ENCODE measurements around the gene ACOT7.
"Not testable (repeated sequence)": the region's sequence is repeated elsewhere in the genome, so short reads cannot be mapped to it uniquely, and the experiment has no call there.

The ACOT7 gene

GRCh38 chr1:6307682-6308081 is 85.9 kb downstream of the ACOT7 start:
- not testable (repeated sequence) for DNase-seq

DNA sequence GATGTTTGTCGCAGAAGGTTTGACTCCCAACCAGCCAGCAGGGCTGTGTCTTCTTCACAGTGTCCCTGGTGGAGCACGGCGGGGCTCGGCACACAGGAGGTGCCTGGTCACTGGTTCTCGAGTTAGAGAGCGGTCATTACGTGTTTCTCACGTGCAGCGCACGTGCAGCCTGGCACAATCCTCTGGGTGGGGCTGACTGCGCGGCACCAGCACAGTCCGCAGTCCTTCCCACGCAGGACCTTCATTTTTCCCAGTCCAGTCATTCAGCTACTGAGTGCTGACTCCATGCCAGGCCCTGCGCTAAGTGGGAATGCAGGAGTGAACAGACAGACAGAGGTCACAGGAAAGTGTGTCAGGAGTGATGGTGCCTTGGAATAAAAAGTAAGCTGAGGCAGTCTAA is 86.5 kb downstream of the ACOT7 start:
- no peak for DNase-seq

- DNase-seq = no peak
These were observed 90.1 kb downstream of the ACOT7 start for GRCh38 chr1:6303397-6304012.

- no peak for DNase-seq
These were observed 91.0 kb downstream of the ACOT7 start for GRCh38 chr1:6302568-6302967.

DNA sequence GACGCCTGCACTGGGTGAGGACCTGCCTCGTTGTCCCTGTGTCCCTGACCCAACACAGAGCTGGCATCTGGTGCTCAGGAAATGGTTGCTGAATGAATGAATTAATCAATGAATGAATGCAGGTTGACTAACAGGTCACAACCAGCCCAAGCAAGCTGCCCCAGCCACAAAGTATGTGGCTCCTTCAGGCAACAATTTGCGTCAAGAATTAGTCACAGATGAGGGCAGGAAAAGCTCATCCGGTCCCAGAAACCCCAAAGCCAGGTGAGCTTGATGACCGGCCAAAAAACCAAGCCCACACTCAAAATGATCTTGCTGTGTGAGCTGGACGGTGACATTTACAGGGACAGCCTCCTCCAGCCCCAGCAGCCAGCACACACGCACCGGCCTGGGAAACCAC is 92.0 kb downstream of the ACOT7 start:
- no peak for DNase-seq

GRCh38 chr1:6300342-6301048 is 93.1 kb downstream of the ACOT7 start:
- no peak for DNase-seq

GRCh38 chr1:6299557-6300165 is 93.9 kb downstream of the ACOT7 start:
- DNase-seq = no peak

DNA sequence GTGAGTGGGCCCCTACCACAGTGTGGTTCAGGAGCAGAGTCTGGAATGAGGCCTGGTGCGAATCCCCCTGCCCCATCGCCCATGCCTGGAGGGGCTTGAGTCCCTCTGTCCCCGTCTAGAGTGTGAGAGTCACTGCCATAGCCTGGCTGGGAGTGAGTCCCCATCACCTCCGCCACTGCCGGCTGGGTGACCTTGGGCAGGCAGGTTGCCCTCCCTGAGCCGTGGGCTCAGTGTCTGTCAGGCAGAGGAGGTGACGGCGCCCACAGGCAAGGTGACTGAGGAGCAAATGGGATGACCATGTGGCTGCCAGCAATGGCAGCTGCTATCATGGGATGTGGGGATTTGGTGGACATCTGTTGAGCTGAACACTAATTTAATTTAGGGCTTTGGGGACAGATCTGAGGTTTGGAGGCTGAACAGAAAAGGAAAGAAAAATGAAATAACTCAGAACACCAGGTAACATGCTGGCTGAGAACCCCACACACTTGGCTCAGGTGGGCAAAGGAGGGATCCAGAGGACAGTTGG is 94.6 kb downstream of the ACOT7 start:
- DNase-seq = no peak

DNA sequence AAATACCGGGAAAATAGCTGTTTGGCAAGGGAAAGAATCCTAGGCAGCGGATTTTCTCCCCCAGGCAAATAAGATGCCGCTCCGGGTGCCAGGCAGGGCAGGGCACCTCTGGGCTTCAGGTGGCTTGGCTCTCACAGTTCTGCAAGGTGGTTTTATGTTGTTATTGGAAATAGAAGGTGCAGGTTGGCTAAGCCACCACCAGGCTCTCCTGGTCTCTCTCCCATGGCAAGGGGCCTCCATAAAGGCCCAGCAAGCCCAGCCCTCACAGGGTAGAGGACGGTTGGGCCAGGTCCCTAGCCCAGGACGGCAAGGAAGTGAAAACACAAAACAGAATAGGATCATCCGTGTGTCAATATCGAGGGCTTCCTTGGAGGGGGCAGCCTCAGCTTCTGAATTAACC is 95.0 kb downstream of the ACOT7 start:
- DNase-seq = no peak

- no peak for DNase-seq
These were observed 97.7 kb downstream of the ACOT7 start for GRCh38 chr1:6295910-6296309.

DNA sequence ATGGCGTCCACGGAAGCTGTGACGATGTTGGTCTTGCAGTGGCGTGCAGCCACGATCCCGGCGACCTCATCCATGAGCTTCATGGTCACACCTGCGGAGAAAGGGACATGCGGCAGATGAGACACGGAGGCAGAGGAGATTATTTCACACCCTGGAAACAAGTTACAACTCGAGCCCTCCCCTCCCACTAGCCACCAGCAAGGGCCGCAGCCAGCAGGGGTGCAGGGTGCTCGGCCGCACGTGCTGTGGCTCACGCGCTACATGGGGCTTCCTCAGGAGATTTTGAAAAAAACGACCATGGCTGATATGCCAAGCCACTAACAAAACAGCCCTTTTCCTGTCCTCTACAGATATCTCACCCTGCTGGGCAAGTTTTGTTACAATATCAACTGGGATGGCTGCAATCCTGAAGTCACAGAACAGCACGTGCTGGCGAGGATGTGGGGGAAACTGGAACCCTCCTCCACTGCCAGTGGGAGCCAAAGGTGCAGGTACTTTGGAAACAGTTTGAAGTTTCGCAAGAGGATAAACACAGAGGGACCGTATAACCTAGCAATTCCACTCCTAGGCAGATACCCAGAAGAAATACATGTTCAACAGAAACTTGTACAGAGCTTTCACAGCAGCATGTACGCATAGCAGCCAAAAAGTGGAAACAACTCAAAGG is 98.5 kb downstream of the ACOT7 start:
- DNase-seq = no peak

DNA sequence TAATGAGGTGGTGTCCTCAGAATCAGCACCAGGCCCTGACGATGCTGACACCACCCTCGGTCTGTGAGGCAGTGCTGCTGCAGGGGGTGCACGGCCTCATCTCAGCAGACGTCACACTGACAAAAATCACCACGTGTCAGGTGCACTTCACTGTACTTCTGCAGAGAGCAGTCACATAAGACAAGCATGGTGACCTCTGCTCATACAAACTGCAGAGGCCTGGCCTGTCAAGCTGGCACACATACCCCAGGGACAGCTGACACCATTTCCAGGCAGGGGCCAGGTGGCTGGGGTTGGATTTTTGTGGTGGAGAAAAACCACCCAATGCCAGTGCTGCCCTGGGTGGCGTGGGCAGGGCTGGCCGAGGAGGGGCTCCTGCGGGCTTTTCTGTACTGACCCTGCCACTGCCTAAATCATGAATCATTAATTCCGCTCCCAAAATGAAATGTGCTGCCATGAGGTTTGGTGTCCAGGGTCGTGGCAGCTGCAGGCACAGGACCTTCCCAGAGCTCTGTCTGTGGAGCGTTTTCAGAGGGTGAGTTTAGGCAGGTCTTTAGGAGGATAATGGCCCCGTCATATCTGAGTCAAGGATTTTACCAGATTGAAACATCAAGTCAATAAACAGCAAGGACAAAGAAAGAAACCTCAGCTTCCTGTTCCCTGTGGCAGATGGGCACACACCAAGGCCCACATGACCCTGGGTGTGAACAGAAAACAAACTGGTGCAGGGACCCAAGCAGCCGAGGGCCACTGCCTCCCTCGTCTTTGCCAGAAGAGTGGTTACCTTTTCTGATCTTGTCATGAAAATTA is 99.3 kb downstream of the ACOT7 start:
- DNase-seq = no peak

GRCh38 chr1:6292102-6292501 is 101.5 kb downstream of the ACOT7 start:
- DNase-seq = no peak

- DNase-seq = no peak
These were observed 104.9 kb downstream of the ACOT7 start for GRCh38 chr1:6288665-6289064.

- no peak for DNase-seq
These were observed 105.5 kb downstream of the ACOT7 start for GRCh38 chr1:6288026-6288425.

DNA sequence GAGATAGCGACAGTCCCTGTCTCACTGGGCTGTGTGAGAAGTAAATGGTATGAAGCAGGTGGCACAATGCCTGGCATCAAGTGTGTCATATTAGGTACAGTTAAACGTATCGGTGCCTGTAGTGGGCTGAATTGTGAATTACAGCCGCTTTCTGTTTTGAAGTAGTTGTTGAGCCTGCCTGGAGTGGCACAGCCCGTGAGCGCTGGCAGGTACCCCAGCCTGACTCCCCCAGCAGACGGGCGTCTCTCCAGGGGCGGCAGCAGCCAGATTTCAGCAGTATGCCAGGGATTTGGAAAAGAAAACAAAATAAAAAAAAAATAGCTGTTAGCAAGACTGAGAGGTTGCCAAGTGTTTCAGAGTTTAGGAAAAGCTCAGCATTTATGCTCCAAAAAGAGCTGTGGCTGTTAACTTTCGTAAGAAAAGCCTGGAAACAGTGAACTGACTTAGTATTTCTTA is 106.1 kb downstream of the ACOT7 start:
- DNase-seq = no peak

GRCh38 chr1:6287029-6287428 is 106.5 kb downstream of the ACOT7 start:
- DNase-seq = no peak

- no peak for DNase-seq
These were observed 107.3 kb downstream of the ACOT7 start for GRCh38 chr1:6286266-6286665.

GRCh38 chr1:6285336-6285735 is 108.2 kb downstream of the ACOT7 start:
- DNase-seq = no peak

DNA sequence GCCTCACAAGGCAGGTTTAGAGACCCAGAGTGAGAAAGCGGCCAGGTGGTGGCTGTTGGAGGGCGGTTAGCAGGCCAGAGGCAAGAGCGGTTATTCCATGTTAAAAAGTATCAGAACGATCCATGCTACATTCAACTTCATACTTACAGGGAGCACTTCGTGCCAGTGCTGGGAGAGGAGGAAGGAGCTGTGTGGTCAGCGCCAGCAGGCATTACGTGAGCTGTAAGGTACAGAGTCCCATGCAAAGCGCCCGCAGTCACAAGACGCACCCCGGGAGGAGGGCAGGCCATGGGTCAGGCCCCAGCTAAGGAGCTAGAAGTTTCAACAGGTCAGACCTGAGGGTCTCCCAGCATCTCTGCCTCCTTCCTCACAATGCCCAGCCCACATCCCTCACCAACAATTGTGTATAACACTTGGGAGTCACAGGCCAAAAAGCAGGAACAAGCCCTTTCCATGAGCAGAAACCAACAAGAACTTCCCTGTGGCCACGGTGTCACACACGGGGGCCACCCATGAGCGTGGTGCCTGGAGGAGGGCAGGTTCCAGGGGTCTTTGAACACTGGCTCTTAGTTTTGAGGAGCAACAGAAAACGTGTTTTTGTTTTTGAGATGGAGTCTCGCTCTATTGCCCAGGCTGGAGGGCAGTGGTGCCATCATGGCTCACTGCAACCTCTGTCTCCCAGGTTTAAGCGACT is 110.8 kb downstream of the ACOT7 start:
- DNase-seq = no peak

GRCh38 chr1:6281511-6282402 is 111.8 kb downstream of the ACOT7 start:
- DNase-seq = no peak

Data from OCI-M1 (cell line).